VCaP (cell line): ENCODE results near the gene ABHD11.
A peak's percentile ranks its signal among the peaks of the same experiment; 100 is the strongest.

Source experiments
- H3K27ac ChIP-seq: fragments of 450-650 bp; 2 replicates; pipeline ENCODE4 v1.5.1; 2017
- TF ChIP-seq, protein P1 (sequence below): fragments of 450-650 bp; conservative IDR thresholded peaks from 2 replicates; pipeline ENCODE4 v1.5.1; 2017; ENCODE audit warnings: mild to moderate bottlenecking, moderate library complexity

The ABHD11 gene

GRCh38 chr7:73741600-73741999, 3.0 kb upstream of the ABHD11 start:
- peak overlapping the region; percentile 99 for H3K27ac ChIP-seq
- TF ChIP-seq, protein P1, sequence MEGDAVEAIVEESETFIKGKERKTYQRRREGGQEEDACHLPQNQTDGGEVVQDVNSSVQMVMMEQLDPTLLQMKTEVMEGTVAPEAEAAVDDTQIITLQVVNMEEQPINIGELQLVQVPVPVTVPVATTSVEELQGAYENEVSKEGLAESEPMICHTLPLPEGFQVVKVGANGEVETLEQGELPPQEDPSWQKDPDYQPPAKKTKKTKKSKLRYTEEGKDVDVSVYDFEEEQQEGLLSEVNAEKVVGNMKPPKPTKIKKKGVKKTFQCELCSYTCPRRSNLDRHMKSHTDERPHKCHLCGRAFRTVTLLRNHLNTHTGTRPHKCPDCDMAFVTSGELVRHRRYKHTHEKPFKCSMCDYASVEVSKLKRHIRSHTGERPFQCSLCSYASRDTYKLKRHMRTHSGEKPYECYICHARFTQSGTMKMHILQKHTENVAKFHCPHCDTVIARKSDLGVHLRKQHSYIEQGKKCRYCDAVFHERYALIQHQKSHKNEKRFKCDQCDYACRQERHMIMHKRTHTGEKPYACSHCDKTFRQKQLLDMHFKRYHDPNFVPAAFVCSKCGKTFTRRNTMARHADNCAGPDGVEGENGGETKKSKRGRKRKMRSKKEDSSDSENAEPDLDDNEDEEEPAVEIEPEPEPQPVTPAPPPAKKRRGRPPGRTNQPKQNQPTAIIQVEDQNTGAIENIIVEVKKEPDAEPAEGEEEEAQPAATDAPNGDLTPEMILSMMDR: no peak

DNA sequence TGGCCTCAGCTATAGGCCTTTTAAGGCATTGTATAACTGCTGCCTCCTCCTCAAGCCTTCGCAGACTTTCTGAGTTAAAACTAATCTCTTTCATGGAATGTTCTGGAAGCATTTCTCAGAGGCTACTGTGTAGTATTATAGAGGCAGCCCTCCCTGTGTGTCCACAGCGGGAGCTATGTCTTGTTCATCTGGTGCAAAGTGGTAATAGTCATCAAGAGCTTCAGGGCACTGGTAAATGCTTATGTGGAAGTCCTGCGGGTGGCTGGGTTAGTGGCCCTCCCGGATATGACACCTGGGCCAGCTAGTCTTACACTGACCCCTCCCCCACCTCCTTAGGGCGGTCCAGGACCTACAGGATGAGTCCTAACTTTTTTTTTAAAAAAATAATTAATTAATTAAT, 2.2 kb upstream of the ABHD11 start:
- TF ChIP-seq, protein P1: no peak
- H3K27ac ChIP-seq: peak overlapping the region; percentile 99

GRCh38 chr7:73740212-73740611, 1.6 kb upstream of the ABHD11 start:
- TF ChIP-seq, protein P1: no peak
- peak overlapping the region; percentile 99 for H3K27ac ChIP-seq

DNA sequence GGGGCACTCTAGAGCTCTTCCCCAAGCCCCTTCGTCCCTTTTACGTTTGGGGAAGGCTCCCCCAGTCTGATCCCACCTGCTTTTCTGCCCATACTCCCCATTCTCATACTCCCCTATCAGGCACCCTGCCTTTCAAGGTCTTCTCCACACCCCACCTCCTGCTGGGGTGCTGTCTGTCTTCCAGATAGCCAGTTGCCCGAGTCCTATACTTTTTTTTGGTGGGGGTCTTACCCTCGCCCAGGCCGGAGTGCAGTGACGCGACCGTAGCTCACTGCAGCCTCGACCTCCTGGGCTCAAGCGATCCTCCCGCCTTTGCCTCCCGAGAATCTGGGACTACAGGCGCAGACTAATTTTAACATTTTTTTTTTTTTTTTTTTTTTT, 775 bp upstream of the ABHD11 start:
- TF ChIP-seq, protein P1: no peak
- H3K27ac ChIP-seq: peak overlapping the region; percentile 99

DNA sequence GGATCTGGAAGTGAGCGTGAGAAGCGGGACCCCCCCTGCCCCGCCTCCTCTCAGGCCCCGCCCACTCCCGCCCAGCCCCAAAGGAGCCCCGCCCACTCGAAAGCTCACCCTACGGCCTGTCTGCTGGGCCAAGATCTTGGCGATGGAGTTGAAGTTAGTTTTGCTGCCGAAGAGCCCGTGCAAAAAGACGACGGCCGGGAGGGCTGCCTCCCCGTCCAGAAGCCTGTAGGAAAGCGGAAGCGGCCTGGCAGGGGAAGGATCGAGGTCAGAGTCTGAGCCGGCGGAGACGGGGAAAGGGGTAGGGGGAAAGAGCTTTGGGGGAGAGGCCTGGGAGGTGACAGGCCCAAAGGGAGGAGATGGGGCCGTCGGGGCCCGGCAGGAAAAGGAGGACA, 386 bp downstream of the ABHD11 start:
- peak overlapping the region; percentile 99 for H3K27ac ChIP-seq
- TF ChIP-seq, protein P1: no peak

DNA sequence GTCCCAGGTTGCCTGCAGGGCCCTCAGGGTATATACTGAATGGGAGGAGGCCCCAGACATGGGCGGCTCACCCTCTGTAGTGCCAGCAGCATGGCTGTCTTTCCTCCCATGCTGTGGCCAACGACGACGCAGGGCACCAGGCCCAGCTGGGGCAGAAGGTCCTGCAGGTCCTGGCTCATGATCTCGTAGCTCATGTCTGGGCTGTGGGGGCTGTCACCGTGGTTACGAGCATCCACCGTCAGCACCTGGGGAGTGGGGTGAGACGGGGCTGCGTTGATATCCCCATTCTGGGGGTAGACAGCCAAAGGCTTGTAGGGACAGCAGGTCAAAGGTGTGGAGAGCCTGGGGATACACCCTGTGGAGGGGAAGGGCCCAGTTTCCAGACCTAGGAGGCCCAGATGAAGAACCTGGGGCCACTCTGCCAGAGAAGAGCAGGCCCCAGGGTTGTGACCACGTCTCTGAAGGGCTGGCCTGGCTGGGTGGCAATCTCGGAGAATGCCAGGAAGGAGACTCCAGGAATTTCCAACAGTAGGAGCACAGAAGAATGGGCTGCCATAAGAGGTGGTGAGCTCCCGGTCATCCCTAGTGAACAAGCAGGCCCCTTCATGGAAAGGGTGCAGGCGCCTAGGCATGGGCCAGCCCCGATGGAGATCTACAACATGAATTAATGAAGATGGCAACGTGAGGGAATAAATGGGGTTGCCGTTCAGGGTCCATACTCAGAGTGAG, 947 bp downstream of the ABHD11 start:
- peak overlapping the region; percentile 99 for H3K27ac ChIP-seq
- TF ChIP-seq, protein P1: no peak

GRCh38 chr7:73736885-73737284, 1.7 kb downstream of the ABHD11 start:
- peak overlapping the region; percentile 99; the same call in 1 of the 2 replicates for H3K27ac ChIP-seq
- TF ChIP-seq, protein P1: no peak
